AG04449 (cell line): ENCODE results near the gene HCLS1.

Experiments used
- CTCF ChIA-PET: fragments of 350-600 bp; formaldehyde crosslinking; extraction: SDS; loops from one replicate; lab custom pipeline; 2021; ENCODE audit warnings: antibody characterized with exemption; lab: Yijun Ruan, JAX
- POLR2A ChIA-PET: fragments of 400-600, 350-600 bp; formaldehyde crosslinking; extraction: SDS; loops from one replicate; lab custom pipeline; 2020; ENCODE audit warnings: antibody characterized with exemption, inconsistent platforms; lab: Yijun Ruan, JAX
- DNase-seq: peaks from one replicate; pipeline ENCODE4 v3.0.0-alpha.2; 2010; ENCODE audit warnings: low read depth, low spot score
- H3K4me3 ChIP-seq: 2 replicates; pipeline ENCODE4 v1.5.1; 2011; ENCODE audit warnings: low read depth, mild to moderate bottlenecking, control low read depth, low read length
- TF ChIP-seq, protein P1 (sequence below): IDR thresholded peaks from one replicate; pipeline ENCODE4 v1.5.1; 2011; ENCODE audit warnings: mild to moderate bottlenecking, moderate library complexity, low read length, control low read depth, inconsistent platforms; ENCODE audit not compliant: insufficient read depth; ENCODE audit errors: missing control alignments

The HCLS1 gene

DNA sequence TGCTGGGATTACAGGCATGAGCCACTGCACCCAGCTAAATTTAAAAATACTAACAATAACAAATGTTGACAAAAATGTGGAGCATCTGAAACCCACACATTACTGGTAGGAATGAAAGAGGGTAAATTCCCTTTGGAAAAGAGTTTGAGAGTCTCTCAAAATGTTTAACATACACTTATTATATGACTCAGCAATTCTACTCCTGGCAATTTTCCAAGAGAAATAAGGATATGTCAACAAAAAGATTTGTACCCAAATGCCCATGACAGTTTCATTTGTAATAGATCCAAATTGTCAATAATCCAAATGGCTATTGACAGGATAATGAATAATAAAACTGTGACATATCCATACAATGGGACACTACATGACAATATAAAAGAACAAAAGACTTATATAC lies 9.0 kb downstream of the HCLS1 start:
- TF ChIP-seq, protein P1, sequence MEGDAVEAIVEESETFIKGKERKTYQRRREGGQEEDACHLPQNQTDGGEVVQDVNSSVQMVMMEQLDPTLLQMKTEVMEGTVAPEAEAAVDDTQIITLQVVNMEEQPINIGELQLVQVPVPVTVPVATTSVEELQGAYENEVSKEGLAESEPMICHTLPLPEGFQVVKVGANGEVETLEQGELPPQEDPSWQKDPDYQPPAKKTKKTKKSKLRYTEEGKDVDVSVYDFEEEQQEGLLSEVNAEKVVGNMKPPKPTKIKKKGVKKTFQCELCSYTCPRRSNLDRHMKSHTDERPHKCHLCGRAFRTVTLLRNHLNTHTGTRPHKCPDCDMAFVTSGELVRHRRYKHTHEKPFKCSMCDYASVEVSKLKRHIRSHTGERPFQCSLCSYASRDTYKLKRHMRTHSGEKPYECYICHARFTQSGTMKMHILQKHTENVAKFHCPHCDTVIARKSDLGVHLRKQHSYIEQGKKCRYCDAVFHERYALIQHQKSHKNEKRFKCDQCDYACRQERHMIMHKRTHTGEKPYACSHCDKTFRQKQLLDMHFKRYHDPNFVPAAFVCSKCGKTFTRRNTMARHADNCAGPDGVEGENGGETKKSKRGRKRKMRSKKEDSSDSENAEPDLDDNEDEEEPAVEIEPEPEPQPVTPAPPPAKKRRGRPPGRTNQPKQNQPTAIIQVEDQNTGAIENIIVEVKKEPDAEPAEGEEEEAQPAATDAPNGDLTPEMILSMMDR, result no peak
- POLR2A ChIA-PET, result no interaction called here
- DNase-seq, result no peak
- CTCF ChIA-PET, result no interaction called here
- no peak overlapping the region for H3K4me3 ChIP-seq

DNA sequence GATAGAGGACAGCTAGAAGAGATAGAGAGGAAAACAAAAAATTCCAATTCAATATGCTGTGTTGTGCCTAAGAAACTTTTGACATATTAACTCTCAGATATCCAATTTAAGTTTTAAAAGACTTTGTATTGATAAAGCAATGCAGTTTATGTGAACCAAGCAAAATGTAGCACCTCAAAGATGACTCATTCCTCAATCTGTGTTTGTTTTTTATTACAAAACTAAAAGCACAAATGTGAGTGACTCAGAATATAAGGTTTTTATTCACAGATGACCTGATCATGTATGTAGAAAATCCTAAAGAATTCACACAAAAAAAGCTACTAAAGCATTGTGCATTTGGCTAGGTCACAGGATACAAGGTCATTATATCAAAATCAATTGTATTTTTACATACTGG lies 11.1 kb downstream of the HCLS1 start:
- ChIA-PET CTCF (no interaction called here), POLR2A (no interaction called here)
- TF ChIP-seq, protein P1, result no peak
- H3K4me3 ChIP-seq, result no peak overlapping the region
- no peak for DNase-seq

DNA sequence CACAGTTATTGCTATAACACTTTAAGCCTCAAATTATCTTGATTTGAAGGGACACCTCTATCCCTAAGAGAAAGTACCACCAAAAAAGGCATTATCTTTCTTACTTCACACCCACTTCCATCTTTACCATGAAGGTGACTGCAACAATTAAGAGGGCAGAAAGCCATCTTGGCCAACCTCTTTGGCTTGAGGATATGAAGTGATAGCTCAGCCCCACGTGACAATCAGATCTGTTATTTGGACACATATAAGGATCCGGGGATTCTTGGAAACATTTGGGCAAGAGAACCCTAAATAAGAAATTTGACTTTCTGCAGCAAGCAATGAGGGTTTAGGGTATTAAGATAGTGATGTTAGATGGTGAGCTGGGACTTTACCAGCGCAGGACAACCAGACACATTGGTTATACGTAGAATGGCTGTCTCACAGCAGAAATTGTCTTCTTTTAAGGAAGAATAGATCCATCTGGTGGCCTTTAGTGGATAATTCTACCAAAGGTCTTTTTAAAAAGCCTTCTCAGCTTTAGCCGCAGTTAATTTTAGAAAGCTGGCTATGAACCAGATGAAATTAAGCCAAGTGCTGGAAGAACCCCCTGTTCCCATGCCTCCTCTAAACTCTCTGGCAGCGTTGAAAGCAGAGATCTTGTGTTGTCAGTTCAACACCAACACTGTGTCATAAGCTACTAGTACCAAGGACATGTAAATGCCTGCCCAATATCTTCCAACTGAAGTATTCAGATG lies 12.3 kb downstream of the HCLS1 start:
- DNase-seq, result no peak
- TF ChIP-seq, protein P1, result no peak
- ChIA-PET POLR2A (no interaction called here), CTCF (no interaction called here)
- no peak overlapping the region for H3K4me3 ChIP-seq

DNA sequence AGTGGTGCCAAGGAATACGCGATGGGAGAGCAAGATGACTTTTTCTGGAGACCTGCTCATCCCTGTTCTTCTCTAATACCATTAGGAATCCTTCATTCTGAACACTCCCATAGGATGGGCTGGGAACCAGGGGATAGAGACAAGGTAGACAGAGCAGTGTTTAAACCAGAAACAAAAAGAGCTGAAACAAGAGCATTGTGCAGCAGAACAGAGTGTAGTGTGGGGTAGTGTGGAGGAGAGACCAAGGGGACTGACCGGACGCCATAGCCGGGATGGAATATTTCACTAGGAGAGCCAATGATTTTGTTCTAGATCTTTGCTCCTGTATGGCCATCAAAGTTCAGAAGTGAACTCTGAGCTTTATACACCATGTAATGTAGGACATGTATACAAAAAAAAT lies 15.6 kb downstream of the HCLS1 start:
- DNase-seq, result no peak
- no peak overlapping the region for H3K4me3 ChIP-seq
- TF ChIP-seq, protein P1, result no peak
- ChIA-PET CTCF (no interaction called here), POLR2A (no interaction called here)

DNA sequence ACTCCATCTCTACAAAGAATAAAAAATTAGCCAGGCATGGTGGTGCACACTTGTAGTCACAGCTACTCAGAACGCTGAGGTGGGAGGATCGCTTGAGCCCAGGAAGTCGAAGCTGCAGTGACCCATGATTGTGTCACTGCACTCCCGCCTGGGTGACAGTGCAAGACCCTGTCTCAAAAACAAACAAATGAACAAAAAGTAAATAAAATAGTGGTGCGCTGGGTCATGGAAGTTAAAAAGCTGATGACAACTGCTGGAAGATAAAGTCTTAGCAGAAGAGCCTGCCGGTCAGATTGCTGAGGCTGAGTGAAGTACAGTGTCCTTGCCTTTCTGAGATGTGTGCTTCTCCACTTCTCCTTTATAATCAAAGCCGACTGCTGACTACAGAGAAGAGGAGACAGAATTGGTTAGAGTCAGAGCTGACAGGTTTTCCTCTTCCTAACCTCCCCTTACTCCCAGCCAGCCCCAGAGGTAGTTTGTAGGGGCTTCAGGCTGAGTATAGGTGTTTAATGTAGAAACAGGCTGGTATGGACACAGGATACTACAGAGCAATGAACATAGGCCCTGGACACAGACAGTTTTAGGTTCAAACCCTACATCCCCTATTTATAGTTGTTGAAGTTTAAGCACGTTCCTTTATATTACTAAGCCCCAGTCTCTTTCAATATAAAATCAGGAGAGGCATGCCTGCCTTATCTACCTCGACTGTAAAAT lies 17.9 kb downstream of the HCLS1 start:
- TF ChIP-seq, protein P1, result no peak
- ChIA-PET POLR2A (no interaction called here), CTCF (no interaction called here)
- DNase-seq, result no peak
- no peak overlapping the region for H3K4me3 ChIP-seq

DNA sequence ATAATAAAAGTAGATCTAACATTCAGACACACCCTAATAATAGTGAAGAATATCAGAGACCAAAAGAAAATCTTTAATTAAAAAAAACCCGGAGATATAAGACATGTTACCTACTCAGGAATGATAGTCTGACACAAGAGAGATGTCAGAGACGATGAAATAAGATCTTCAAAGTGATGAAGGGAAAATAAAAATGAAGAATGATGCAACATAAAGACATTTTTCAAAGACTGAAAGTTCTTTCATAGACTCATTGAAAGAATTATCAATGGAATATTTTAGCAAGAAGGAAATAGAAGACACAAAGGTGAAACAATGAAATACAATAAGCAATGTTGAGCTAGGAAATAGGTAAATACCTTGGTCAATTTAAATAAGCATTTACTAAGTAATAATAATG lies 19.6 kb downstream of the HCLS1 start:
- ChIA-PET CTCF (no interaction called here), POLR2A (no interaction called here)

More for the DNA sequence above, 19.6 kb downstream of the HCLS1 start:
- TF ChIP-seq, protein P1, result no peak
- no peak overlapping the region for H3K4me3 ChIP-seq
- DNase-seq, result no peak
